Measurements from ENCODE around the gene EGFL7.

EGFL7 gene

GRCh38 chr9:136720251-136720897 is 57.7 kb downstream of the EGFL7 start:
- Histone ChIP-seq H3K9me3 (ENCODE audit: control insufficient read depth in 1 of 2, low read length in 2 of 2) (no peaks in the 10 kb centered on the region), H3K4me3 (ENCODE audit: low read depth in 1 of 2, low read length in 2 of 2) (no peak overlapping the region), H3K27ac (ENCODE audit: low read depth, low read length) (no peak overlapping the region), H3K36me3 (ENCODE audit: control insufficient read depth in 1 of 2, insufficient read depth in 2 of 2, low read length in 2 of 2) (peaks cover 22 to 37% of the 10 kb centered on the region in 2 donors), H3K9ac (ENCODE audit: low read depth in 1 of 2, low read length in 2 of 2) (no peak overlapping the region), H3K27me3 (ENCODE audit: control insufficient read depth in 1 of 2, insufficient read depth in 2 of 2, low read length in 2 of 2) (peaks cover 8 to 10% of the 10 kb centered on the region in 2 donors), H3K4me1 (ENCODE audit: control insufficient read depth in 1 of 2, insufficient read depth in 2 of 2, low read length in 2 of 2) (peaks cover 0 to 22% of the 10 kb centered on the region in 2 donors)

- peaks cover 22 to 43% of the 10 kb centered on the region in 2 donors for H3K36me3 ChIP-seq (ENCODE audit: control insufficient read depth in 1 of 2, insufficient read depth in 2 of 2, low read length in 2 of 2)
- H3K27me3 ChIP-seq (ENCODE audit: control insufficient read depth in 1 of 2, insufficient read depth in 2 of 2, low read length in 2 of 2) = peaks cover 5 to 7% of the 10 kb centered on the region in 2 donors
- H3K9me3 ChIP-seq (ENCODE audit: control insufficient read depth in 1 of 2, low read length in 2 of 2) = no peaks in the 10 kb centered on the region
- H3K4me3 ChIP-seq (ENCODE audit: low read depth in 1 of 2, low read length in 2 of 2) = no peak overlapping the region
- no peak overlapping the region for H3K9ac ChIP-seq (ENCODE audit: low read depth in 1 of 2, low read length in 2 of 2)
- H3K27ac ChIP-seq (ENCODE audit: low read depth, low read length) = no peak overlapping the region
- peaks cover 5 to 28% of the 10 kb centered on the region in 2 donors for H3K4me1 ChIP-seq (ENCODE audit: control insufficient read depth in 1 of 2, insufficient read depth in 2 of 2, low read length in 2 of 2)
These were observed 58.2 kb downstream of the EGFL7 start for GRCh38 chr9:136720898-136721338.

- peaks cover 5 to 6% of the 10 kb centered on the region in 2 donors for H3K27me3 ChIP-seq (ENCODE audit: control insufficient read depth in 1 of 2, insufficient read depth in 2 of 2, low read length in 2 of 2)
- no peak overlapping the region for H3K4me3 ChIP-seq (ENCODE audit: low read depth in 1 of 2, low read length in 2 of 2)
- H3K36me3 ChIP-seq (ENCODE audit: control insufficient read depth in 1 of 2, insufficient read depth in 2 of 2, low read length in 2 of 2) = peaks cover 22 to 48% of the 10 kb centered on the region in 2 donors
- no peak overlapping the region for H3K27ac ChIP-seq (ENCODE audit: low read depth, low read length)
- no peak overlapping the region for H3K9ac ChIP-seq (ENCODE audit: low read depth in 1 of 2, low read length in 2 of 2)
- H3K9me3 ChIP-seq (ENCODE audit: control insufficient read depth in 1 of 2, low read length in 2 of 2) = no peaks in the 10 kb centered on the region
- H3K4me1 ChIP-seq (ENCODE audit: control insufficient read depth in 1 of 2, insufficient read depth in 2 of 2, low read length in 2 of 2) = peaks cover 11 to 34% of the 10 kb centered on the region in 2 donors
These were observed 58.8 kb downstream of the EGFL7 start for GRCh38 chr9:136721339-136722092.
